ENCODE measurements around the gene RAX.

Gene RAX

GRCh38 chr18:59273759-59274532 lies 692 bp upstream of the RAX start:
- Histone ChIP-seq H3K36me3 (ENCODE audit: control insufficient read depth, insufficient read depth, low read length) (no peaks in the 10 kb centered on the region), H3K4me3 (replicated peaks; ENCODE audit: low read depth, low read length) (no peak overlapping the region), H3K27me3 (replicated peaks; ENCODE audit: control insufficient read depth, insufficient read depth, low read length) (peaks cover 4% of the 10 kb centered on the region)
- DNase-seq (ENCODE audit: extremely low read depth, insufficient read length) = no peak
- TF ChIP-seq, protein P1, sequence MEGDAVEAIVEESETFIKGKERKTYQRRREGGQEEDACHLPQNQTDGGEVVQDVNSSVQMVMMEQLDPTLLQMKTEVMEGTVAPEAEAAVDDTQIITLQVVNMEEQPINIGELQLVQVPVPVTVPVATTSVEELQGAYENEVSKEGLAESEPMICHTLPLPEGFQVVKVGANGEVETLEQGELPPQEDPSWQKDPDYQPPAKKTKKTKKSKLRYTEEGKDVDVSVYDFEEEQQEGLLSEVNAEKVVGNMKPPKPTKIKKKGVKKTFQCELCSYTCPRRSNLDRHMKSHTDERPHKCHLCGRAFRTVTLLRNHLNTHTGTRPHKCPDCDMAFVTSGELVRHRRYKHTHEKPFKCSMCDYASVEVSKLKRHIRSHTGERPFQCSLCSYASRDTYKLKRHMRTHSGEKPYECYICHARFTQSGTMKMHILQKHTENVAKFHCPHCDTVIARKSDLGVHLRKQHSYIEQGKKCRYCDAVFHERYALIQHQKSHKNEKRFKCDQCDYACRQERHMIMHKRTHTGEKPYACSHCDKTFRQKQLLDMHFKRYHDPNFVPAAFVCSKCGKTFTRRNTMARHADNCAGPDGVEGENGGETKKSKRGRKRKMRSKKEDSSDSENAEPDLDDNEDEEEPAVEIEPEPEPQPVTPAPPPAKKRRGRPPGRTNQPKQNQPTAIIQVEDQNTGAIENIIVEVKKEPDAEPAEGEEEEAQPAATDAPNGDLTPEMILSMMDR (IDR thresholded peaks at IDR 0.05; ENCODE audit: insufficient read depth, low read length, poor library complexity, severe bottlenecking) = no peak

DNA sequence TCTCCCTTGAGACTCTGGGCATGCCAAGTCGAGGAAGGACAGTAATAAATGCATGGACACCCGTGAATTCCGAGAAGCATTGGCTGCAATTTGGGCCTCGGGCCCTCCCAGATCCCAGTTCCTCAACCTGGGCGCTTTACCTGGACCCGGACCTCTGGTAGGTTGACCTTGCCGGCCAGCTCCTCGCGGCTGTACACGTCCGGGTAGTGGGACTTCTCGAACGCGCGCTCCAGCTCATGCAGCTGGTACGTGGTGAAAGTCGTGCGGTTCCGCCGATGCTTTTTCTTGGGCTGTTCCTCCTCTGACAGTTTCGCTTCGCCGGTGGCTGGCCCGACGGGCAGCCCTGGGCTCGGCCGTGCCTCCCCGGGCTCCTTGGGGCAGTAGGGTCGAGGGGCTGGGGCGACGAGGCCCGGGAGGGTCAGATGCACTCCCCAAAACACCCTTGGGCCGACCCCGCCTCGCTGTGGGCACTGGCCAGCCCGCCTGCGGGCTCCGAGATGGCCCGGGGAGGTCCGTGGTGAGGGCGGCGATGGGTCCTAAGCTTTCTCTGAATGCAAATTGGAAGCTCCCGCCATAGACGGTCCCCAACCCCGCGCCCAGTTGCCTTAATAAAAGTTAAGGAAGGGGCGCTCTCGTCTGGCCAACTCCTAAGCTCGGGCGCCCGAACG lies 899 bp downstream of the RAX start:
- TF ChIP-seq, protein P1 (IDR thresholded peaks at IDR 0.05; ENCODE audit: insufficient read depth, low read length, poor library complexity, severe bottlenecking) = no peak
- H3K27me3 ChIP-seq (replicated peaks; ENCODE audit: control insufficient read depth, insufficient read depth, low read length) = peaks cover 4% of the 10 kb centered on the region
- no peak overlapping the region; the same call in 1 of the 2 replicates for H3K4me3 ChIP-seq (replicated peaks; ENCODE audit: low read depth, low read length)
- H3K36me3 ChIP-seq (ENCODE audit: control insufficient read depth, insufficient read depth, low read length) = no peaks in the 10 kb centered on the region
- no peak for DNase-seq (ENCODE audit: extremely low read depth, insufficient read length)

GRCh38 chr18:59271606-59272220 lies 1.5 kb downstream of the RAX start:
- Histone ChIP-seq H3K27me3 (replicated peaks; ENCODE audit: control insufficient read depth, insufficient read depth, low read length) (peaks cover 4% of the 10 kb centered on the region), H3K36me3 (ENCODE audit: control insufficient read depth, insufficient read depth, low read length) (no peaks in the 10 kb centered on the region), H3K4me3 (replicated peaks; ENCODE audit: low read depth, low read length) (no peak overlapping the region)
- TF ChIP-seq, protein P1 (IDR thresholded peaks at IDR 0.05; ENCODE audit: insufficient read depth, low read length, poor library complexity, severe bottlenecking) = no peak
- no peak for DNase-seq (ENCODE audit: extremely low read depth, insufficient read length)

GRCh38 chr18:59270689-59271257 lies 2.5 kb downstream of the RAX start:
- no peaks in the 10 kb centered on the region for H3K36me3 ChIP-seq (ENCODE audit: control insufficient read depth, insufficient read depth, low read length)
- DNase-seq (ENCODE audit: extremely low read depth, insufficient read length) = no peak
- TF ChIP-seq, protein P1 (IDR thresholded peaks at IDR 0.05; ENCODE audit: insufficient read depth, low read length, poor library complexity, severe bottlenecking) = no peak
- H3K4me3 ChIP-seq (replicated peaks; ENCODE audit: low read depth, low read length) = no peak overlapping the region
- H3K27me3 ChIP-seq (replicated peaks; ENCODE audit: control insufficient read depth, insufficient read depth, low read length) = peaks cover 4% of the 10 kb centered on the region

DNA sequence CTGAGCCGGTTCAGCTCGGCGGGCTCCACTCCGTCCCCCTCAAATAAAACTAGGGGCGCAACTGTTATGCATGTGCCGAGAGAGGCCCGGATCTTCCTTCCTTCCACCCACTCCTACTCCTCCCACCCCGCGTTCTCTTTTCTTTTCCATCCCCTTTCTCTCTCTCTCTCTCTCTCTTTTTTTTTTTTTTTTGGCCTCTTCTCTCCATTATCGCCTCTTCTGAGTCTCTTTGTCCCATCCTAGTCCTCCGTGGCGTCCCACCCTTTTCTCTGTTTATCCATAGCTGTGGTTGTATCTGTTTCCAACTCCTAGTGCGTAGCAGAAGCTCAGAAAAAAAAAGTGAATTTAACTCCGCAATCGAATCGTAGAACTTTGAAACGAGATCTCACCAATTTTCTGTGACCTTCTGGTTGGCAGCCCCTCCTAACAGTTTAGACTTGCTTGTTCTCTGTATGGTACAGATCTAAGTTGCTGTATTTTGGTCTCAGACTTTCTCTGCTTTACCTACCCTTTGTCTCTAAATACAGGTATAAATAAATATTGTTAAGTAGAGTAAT lies 3.6 kb downstream of the RAX start:
- peaks cover 2% of the 10 kb centered on the region for H3K27me3 ChIP-seq (replicated peaks; ENCODE audit: control insufficient read depth, insufficient read depth, low read length)
- no peak for DNase-seq (ENCODE audit: extremely low read depth, insufficient read length)
- no peaks in the 10 kb centered on the region for H3K36me3 ChIP-seq (ENCODE audit: control insufficient read depth, insufficient read depth, low read length)
- H3K4me3 ChIP-seq (replicated peaks; ENCODE audit: low read depth, low read length) = no peak overlapping the region
- TF ChIP-seq, protein P1 (IDR thresholded peaks at IDR 0.05; ENCODE audit: insufficient read depth, low read length, poor library complexity, severe bottlenecking) = no peak
